ENCODE data around the gene FBXL20.
A peak's percentile ranks its signal among the peaks of the same experiment; 100 is the strongest.

Gene FBXL20

GRCh38 chr17:39244600-39245570 is 156.5 kb downstream of the FBXL20 start:
- peak; percentile 86 for DNase-seq

DNA sequence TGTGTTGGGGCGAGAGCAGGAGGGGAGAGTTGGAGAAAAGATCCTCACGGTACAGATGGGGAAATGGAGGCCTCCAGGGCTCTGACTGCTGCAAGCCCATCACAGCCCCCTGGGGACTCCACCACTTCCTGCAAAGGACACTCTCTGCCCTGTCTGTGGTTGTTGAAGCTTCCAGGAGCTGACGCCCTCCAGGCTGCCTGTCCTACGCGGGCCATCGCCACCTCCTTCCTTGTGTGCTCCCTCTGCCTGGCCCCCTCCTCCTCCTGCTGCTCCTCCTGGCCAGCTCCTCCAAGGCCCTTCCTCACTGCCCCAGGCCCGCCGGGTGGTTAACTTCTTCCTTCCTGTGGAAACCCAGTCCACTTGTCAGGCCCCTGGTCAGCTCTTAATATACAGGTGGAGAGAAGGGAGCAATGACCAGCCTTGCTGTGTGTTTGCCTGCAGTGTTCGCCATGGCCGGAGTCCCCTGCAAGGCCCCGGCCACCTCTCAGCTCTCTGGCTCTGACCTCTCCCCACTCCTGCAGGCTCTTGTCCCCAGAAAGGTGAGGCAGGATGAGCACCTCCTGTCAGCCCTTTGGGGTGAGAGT is 157.3 kb downstream of the FBXL20 start:
- DNase-seq = no peak

- DNase-seq = no peak
These were observed 158.3 kb downstream of the FBXL20 start for GRCh38 chr17:39243155-39243554.

- DNase-seq = peak; percentile 7
These were observed 160.8 kb downstream of the FBXL20 start for GRCh38 chr17:39240631-39241030.

DNA sequence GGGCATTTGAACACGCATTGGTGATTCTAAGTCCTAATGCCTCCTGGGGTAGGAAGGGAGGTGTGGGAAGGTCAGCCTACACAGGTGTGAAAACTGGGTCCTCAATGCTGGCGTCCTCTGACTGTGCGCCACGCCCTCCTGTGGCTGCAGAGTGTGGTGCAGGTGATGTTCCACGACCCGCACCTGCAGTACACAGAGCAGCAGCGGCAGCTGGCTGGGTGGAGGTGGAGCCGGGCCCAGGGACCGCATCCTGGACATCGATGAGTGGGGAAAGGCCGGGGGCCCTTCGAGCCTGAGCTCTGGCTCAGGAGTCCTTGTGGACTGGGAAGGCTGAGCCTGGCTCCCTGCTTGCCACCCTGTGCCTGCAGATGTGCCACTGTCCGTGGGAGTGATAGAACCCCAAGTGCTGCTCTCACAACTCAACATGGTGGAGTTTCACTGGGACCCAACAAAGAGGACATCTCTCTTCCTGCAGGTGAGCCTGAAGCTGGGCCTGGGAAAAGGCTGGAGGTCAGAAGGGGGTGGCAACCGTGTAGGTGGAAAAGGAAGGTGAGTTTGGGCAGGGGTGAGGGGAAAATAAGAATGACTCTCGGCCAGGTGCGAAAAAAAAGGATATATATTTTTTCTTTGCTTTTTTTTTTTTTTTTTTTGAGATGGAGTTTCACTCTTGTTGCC is 161.6 kb downstream of the FBXL20 start:
- DNase-seq = peak; percentile 73

- DNase-seq = peak; percentile 54
These were observed 163.0 kb downstream of the FBXL20 start for GRCh38 chr17:39238311-39238972.

- no peak for DNase-seq
These were observed 163.8 kb downstream of the FBXL20 start for GRCh38 chr17:39237586-39237985.

DNA sequence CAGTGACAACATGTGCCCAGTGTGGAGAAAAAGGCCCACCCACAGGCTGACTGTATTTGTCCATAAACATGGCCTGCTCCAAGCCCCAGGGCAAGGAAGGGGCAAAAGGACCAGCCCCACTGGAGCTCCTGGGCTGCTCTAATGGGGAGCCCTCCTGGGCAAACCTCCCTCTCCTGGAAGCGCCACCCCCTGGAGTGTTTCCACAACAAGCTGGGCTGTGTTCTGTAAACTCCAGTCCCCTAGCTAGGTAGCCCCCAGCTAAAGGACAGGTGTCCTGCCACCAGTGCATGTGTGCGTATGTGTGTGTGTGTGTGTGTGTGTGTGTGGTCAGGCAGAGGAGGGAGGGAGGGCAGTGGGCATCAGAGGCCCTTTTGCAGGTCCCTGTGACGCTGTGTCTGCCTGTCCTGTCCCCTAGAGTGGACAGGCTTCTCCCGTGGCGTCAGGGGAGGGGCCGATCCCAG is 164.4 kb downstream of the FBXL20 start:
- DNase-seq = no peak

GRCh38 chr17:39236450-39236927 is 164.9 kb downstream of the FBXL20 start:
- no peak for DNase-seq

- DNase-seq = no peak
These were observed 165.6 kb downstream of the FBXL20 start for GRCh38 chr17:39235555-39236449.

- DNase-seq = peak; percentile 51
These were observed 169.6 kb downstream of the FBXL20 start for GRCh38 chr17:39231591-39232551.

DNA sequence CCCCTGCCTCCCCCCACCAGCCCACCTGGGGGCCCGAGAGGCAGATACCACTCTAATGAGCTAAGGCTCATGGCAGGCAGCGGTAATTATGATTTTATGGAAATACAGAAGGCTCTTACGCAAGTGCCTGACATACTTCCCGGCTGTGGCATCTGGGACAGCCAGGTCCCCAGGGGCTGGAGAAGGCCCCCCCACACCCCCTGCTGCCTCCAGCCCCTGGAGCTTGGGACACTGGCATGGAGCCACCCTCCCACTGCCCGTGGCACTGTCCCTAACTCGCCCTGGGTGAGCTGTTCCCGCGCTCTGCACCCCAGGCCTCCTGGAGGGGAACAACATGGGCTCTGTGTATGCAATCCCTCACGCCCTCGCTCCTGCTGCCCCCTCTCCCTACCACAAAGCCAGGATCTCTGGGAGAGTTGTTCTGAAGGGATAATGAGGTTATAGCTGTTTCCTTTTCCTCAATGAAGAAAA is 170.3 kb downstream of the FBXL20 start:
- no peak for DNase-seq

GRCh38 chr17:39230361-39230760 is 171.1 kb downstream of the FBXL20 start:
- DNase-seq = no peak

GRCh38 chr17:39229274-39229913 is 172.0 kb downstream of the FBXL20 start:
- DNase-seq = no peak

DNA sequence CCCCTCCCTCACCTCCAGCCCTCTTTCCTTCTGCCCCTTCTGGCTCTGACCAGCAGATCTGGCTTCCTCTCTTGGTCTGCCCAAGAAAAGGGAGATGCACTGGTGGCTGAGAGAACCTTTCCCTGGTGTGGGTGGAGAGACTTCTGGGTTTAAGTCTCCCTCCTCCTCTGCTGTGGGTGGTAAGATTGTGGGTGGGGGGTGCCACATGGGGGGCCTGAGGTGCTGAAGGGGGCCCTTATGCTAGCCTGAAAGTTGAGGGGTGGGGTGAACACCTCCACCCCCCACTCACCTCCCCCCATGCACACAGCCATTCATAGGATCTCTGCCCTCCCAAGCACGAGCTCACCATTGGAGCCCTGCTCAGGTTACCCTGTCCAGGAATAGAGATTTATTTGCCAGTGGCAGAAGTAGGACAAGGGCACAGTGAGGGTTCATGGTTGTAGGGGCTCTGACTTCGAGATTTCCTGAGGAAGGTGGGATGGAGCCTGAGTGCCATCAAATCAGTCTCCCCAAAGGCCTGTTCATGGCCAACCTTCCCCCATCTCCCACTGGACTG is 174.0 kb downstream of the FBXL20 start:
- DNase-seq = no peak

- no peak for DNase-seq
These were observed 175.3 kb downstream of the FBXL20 start for GRCh38 chr17:39225959-39226683.

DNA sequence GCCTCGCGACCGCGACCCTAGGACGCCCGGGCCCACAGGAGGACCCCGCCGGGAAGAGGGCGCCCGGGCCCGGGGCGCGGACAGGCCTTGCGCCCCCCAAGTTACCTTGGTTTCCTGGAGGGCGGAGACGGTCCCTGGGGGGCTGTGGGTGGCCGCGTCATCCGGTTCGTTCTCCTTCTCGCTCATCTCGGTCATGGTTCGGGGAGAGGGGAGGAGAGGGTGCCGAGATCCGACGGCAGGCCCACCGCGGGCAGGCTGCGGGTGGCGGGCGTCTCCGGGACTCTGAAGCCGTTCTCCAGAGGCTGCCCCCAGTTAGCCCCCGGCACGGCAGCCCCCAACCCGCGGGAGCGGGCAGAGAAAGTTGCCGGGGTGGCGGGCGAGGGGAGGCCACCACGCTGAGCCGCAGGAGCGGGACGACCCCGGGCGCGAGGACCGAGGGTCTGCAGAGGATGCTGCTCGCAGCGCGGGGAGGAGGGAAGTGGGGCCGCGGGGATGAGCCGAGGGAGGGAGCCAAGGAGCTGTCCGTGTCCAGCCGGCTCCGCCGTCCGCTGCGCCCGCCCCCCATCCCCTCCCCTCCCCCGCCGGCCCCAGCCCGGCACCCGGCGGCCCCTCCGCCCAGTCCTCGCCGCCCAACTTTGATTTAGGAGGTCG is 176.0 kb downstream of the FBXL20 start, which contains the start of gene STAC2:
Gene STAC2 (minus strand): TSS at position 638 of the 651 bp plus-strand sequence. CDS start 443 bp downstream, at position 195.
- DNase-seq = no peak

DNA sequence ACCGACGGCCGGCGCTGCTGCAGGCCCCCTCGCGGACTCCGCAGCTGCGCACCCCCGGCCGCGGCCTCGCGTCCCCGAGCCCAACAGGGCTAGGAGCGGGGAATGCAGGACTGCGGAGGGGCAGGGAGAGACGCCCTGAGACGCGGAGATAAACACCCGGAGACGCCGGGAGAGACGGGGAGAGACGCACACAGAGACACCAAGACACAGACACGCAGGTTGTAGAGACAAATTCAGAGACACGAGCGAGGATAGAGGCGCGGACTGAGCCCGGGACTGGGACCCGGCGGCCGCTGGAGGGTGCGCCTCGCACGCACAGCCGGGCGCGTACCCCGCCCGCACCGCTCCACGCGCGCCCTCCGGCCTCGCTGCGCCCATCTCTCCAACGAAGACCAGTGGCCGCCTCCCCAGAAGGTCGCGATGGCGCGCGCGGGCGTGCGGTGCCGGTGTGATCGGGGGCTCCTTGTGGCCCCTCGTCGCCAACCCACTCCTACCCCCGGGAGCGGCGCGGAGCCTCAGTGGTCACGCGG is 176.6 kb downstream of the FBXL20 start:
- no peak for DNase-seq

All from activated CD4-positive, CD25-positive, alpha-beta regulatory T cell treated with anti-CD3 and anti-CD28 coated beads, Interleukin-2, amount 50 U/mL, for 72 hours (primary cell).